Fibroblast of villous mesenchyme (primary cell): ENCODE results near the gene ZRANB3. TPM values are rescaled to one million over a fixed set of nuclear protein-coding genes. Genes with fewer than 3 reads are reported as not detected.

ENCODE experiments used
- DNase-seq: peaks from one replicate; pipeline ENCODE4 v3.0.0-alpha.2; 2010; ENCODE audit warnings: low read depth
- H3K4me3 ChIP-seq: 2 replicates; pipeline ENCODE4 v1.5.1; 2011; ENCODE audit warnings: low read depth, mild to moderate bottlenecking, low read length
- total RNA-seq: library from RNA; depleted of rRNA; stranded (reverse); fragments of >200 nt; gene quantifications from 2 replicates; pipeline ENCODE4 v1.2.3, GENCODE V29; 2012
- TF ChIP-seq, protein P1 (sequence below): IDR thresholded peaks from 2 replicates; pipeline ENCODE4 v1.5.1; 2012; ENCODE audit warnings: low read depth, mild to moderate bottlenecking, low read length; ENCODE audit not compliant: insufficient read depth

ZRANB3 gene
- total RNA-seq, 1 donor: 9.1 TPM

DNA sequence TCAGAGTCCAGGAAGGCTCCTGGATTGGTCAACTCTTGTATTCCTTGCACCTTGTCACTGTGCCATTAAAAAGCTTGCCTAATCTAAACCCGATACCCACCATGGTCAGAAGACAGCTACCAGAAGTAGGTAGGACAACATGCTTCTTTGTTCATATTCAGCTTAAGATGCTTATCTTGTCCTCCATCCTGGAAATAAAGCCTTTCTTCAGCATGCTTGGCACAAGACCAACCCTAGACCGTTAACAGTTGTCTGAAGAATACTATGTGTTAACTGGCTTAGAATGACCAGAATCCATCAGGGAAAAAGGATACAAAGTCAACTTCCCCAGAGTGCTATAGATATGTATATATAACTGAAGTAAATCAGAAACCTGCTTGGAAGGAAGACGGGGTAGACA lies 193.9 kb downstream of the ZRANB3 start:
- H3K4me3 ChIP-seq: no peak overlapping the region
- TF ChIP-seq, protein P1, sequence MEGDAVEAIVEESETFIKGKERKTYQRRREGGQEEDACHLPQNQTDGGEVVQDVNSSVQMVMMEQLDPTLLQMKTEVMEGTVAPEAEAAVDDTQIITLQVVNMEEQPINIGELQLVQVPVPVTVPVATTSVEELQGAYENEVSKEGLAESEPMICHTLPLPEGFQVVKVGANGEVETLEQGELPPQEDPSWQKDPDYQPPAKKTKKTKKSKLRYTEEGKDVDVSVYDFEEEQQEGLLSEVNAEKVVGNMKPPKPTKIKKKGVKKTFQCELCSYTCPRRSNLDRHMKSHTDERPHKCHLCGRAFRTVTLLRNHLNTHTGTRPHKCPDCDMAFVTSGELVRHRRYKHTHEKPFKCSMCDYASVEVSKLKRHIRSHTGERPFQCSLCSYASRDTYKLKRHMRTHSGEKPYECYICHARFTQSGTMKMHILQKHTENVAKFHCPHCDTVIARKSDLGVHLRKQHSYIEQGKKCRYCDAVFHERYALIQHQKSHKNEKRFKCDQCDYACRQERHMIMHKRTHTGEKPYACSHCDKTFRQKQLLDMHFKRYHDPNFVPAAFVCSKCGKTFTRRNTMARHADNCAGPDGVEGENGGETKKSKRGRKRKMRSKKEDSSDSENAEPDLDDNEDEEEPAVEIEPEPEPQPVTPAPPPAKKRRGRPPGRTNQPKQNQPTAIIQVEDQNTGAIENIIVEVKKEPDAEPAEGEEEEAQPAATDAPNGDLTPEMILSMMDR: no peak
- DNase-seq: no peak

DNA sequence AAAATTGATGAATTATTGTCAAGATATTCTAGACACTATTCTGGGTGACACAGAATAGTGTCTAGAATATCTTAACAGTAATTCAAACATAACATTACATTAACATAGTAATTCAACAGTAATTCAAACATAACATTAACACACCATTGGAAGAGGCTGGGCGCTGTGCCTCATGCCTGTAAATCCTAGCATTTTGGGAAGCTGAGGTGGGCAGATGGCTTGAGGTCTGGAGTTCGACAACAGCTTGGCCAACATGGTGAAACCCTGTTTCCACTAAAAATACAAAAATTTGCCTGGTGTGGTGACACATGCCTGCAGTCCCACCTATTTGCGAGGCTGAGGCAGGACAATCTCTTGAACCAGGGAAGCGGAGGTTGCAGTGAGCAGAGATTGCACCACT lies 195.8 kb downstream of the ZRANB3 start:
- DNase-seq: no peak
- H3K4me3 ChIP-seq: no peak overlapping the region
- TF ChIP-seq, protein P1: no peak

DNA sequence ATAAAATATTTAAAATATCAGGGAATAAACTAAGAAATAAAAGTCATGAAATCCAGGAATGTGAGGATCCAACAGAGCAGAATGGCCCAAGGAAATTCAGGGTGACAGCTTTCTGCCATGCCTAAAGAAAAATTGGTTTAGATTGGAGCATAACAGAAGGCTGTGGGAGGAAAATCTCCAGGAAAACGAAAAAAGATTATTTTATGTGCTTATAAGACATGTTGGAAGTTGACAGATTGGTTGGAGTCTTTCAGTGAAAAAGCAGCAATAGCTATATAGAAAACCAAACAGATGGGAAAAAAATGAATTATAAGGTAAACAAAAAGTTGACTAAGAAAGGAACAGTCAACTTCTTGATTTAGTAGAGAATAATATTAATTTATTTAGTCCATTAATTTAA lies 203.9 kb downstream of the ZRANB3 start:
- DNase-seq: no peak
- no peak overlapping the region for H3K4me3 ChIP-seq
- TF ChIP-seq, protein P1: no peak

- TF ChIP-seq, protein P1: no peak
- DNase-seq: no peak
- no peak overlapping the region for H3K4me3 ChIP-seq
Observed at GRCh38 chr2:135320465-135321355, 210.3 kb downstream of the ZRANB3 start.

GRCh38 chr2:135318808-135319207 lies 212.2 kb downstream of the ZRANB3 start:
- DNase-seq: no peak
- no peak overlapping the region for H3K4me3 ChIP-seq
- TF ChIP-seq, protein P1: no peak

GRCh38 chr2:135317375-135317774 lies 213.6 kb downstream of the ZRANB3 start:
- H3K4me3 ChIP-seq: no peak overlapping the region
- DNase-seq: no peak
- TF ChIP-seq, protein P1: no peak
